Cardiac muscle cell (in vitro differentiated cells and primary cell): Measurements from ENCODE around the gene DNPEP. TPM values are rescaled to one million over a fixed set of nuclear protein-coding genes. Genes with fewer than 3 reads are reported as not detected.

Experiments used
- DNase-seq, 2 donors: peaks; one replicate each; pipeline versions ENCODE4 v3.0.0 to v3.0.0-alpha.2; 2010 to 2017; ENCODE audit warnings: low read depth in 1 of 2, low spot score in 1 of 2
- H3K27ac ChIP-seq: fragments of 200-600 bp; sonication (generic); 2 replicates; pipeline ENCODE4 v1.5.1; 2016
- H3K27me3 ChIP-seq: fragments of 200-600 bp; sonication (generic); 2 replicates; pipeline ENCODE4 v1.6.0; 2016; ENCODE audit warnings: control low read depth
- H3K36me3 ChIP-seq: fragments of 200-600 bp; sonication (generic); 2 replicates; pipeline ENCODE4 v1.5.1; 2016; ENCODE audit warnings: control low read depth
- H3K4me1 ChIP-seq: fragments of 200-600 bp; sonication (generic); 2 replicates; pipeline ENCODE4 v1.8.1; 2017; ENCODE audit warnings: low read depth, mild to moderate bottlenecking, mixed run types
- H3K4me3 ChIP-seq: fragments of 200-600 bp; sonication (generic); 2 replicates; pipeline ENCODE4 v1.5.1; 2016; ENCODE audit warnings: mild to moderate bottlenecking
- H3K9me3 ChIP-seq: fragments of 200-600 bp; sonication (generic); 2 replicates; pipeline ENCODE4 v1.5.1; 2017; ENCODE audit warnings: low read depth, mild to moderate bottlenecking, control low read depth
- polyA plus RNA-seq: library from polyadenylated mRNA; unstranded; fragments of >200 nt; fragmentation: Nextera tagmentation; extraction: Ambion mirVana; gene quantifications from 2 replicates; pipeline ENCODE4 v1.2.1, GENCODE V29; 2016
- total RNA-seq: library from RNA; depleted of rRNA; stranded (reverse); fragments of >200 nt; gene quantifications from 2 replicates; pipeline ENCODE4 v1.2.3, GENCODE V29; 2016
- TF ChIP-seq, protein P1 (sequence below): IDR thresholded peaks from 2 replicates; pipeline ENCODE4 v1.5.1; 2012; ENCODE audit warnings: low read depth, mild to moderate bottlenecking, low read length

Gene DNPEP
- total and polyA plus RNA-seq, 2 experiments from 2014 or later, result 67.2 to 117 TPM

- TF ChIP-seq, protein P1, sequence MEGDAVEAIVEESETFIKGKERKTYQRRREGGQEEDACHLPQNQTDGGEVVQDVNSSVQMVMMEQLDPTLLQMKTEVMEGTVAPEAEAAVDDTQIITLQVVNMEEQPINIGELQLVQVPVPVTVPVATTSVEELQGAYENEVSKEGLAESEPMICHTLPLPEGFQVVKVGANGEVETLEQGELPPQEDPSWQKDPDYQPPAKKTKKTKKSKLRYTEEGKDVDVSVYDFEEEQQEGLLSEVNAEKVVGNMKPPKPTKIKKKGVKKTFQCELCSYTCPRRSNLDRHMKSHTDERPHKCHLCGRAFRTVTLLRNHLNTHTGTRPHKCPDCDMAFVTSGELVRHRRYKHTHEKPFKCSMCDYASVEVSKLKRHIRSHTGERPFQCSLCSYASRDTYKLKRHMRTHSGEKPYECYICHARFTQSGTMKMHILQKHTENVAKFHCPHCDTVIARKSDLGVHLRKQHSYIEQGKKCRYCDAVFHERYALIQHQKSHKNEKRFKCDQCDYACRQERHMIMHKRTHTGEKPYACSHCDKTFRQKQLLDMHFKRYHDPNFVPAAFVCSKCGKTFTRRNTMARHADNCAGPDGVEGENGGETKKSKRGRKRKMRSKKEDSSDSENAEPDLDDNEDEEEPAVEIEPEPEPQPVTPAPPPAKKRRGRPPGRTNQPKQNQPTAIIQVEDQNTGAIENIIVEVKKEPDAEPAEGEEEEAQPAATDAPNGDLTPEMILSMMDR, result no peak
- DNase-seq, result no peak
- Histone ChIP-seq H3K4me3 (no peak overlapping the region), H3K27ac (no peak overlapping the region), H3K27me3 (no peaks in the 10 kb centered on the region), H3K4me1 (peaks cover 20% of the 10 kb centered on the region), H3K36me3 (no peaks in the 10 kb centered on the region), H3K9me3 (no peaks in the 10 kb centered on the region)
Observed at GRCh38 chr2:219417374-219417773, 29.7 kb upstream of the DNPEP start.

DNA sequence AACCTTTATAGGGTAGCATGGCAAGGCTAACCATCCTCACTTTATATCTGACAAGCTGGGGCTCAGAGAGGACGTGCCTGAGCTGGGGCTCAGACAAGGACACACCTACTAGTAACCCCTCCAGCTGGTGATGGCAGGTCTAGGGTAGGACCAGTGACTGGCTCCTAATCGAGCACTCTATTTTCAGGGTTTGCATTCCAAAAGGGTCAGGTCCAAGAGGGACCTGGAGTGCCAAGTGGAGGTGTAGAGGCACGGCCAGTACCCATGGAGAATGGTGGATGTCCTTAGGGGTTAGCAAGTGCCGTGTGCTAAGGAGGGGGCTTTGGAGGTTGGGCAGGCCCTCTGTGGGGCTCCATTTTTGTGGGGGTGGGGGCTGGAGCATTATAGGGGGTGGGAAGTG, 29.2 kb upstream of the DNPEP start:
- TF ChIP-seq, protein P1, result no peak
- Histone ChIP-seq H3K4me1 (peaks cover 20% of the 10 kb centered on the region), H3K27ac (no peak overlapping the region), H3K27me3 (no peaks in the 10 kb centered on the region), H3K4me3 (no peak overlapping the region), H3K9me3 (no peaks in the 10 kb centered on the region), H3K36me3 (no peaks in the 10 kb centered on the region)
- DNase-seq, result no peak

- H3K27me3 ChIP-seq, result no peaks in the 10 kb centered on the region
- H3K4me3 ChIP-seq, result no peak overlapping the region
- no peaks in the 10 kb centered on the region for H3K9me3 ChIP-seq
- H3K27ac ChIP-seq, result no peak overlapping the region
- peaks cover 20% of the 10 kb centered on the region for H3K4me1 ChIP-seq
- no peaks in the 10 kb centered on the region for H3K36me3 ChIP-seq
- DNase-seq, result no peak
- TF ChIP-seq, protein P1, result no peak
Observed at GRCh38 chr2:219416235-219416602, 28.5 kb upstream of the DNPEP start.

DNA sequence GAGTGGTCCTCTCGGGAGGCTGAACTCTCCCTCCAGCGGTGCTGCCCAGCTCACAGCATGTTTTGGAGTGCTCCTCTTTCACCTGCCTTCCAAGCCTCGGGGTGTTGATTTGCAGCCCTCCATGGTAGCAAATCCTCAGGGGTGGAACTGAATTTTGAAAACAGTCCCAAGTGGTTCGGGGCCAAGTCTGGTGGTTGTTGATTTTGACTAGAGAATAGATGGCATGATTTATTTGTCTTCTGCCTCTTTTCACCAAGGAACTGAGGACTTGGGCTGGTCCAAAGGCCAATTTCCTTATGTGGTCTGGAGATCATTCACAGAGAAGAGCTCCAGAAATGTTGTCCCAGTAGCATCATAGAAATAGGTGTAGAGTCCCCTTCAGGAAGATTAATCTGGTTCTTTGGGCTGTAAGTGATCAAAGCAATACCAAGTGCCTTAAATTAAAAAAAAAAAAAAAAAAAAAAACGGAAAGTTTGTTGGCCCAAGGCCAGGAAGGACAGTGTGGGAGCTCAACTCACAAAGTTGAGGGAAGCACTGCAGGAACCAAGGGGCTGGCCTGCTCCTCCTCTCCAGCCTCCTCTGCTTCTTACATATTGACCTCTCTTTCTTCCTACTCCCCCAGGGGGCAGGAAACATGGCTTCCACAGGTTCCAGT, 28.0 kb upstream of the DNPEP start:
- TF ChIP-seq, protein P1, result no peak
- Histone ChIP-seq H3K27me3 (no peaks in the 10 kb centered on the region), H3K36me3 (no peaks in the 10 kb centered on the region), H3K4me3 (no peak overlapping the region), H3K9me3 (no peaks in the 10 kb centered on the region), H3K4me1 (peaks cover 20% of the 10 kb centered on the region), H3K27ac (no peak overlapping the region)
- DNase-seq, result no peak

- DNase-seq, result no peak
- H3K27me3 ChIP-seq, result no peaks in the 10 kb centered on the region
- H3K4me1 ChIP-seq, result peaks cover 19% of the 10 kb centered on the region
- TF ChIP-seq, protein P1, result no peak
- no peak overlapping the region for H3K4me3 ChIP-seq
- no peaks in the 10 kb centered on the region for H3K9me3 ChIP-seq
- H3K36me3 ChIP-seq, result no peaks in the 10 kb centered on the region
- no peak overlapping the region for H3K27ac ChIP-seq
Observed at GRCh38 chr2:219414857-219415256, 27.1 kb upstream of the DNPEP start.
